ENCODE measurements around the gene CA12.

CA12 gene

GRCh38 chr15:63306492-63307073 is 75.1 kb downstream of the CA12 start:
- DNase-seq (ENCODE audit: low read depth) = no peak

- DNase-seq (ENCODE audit: low read depth) = no peak
Observed at GRCh38 chr15:63305260-63305659, 76.4 kb downstream of the CA12 start.

- DNase-seq (ENCODE audit: low read depth) = no peak
Observed at GRCh38 chr15:63301088-63301487, 80.6 kb downstream of the CA12 start.

GRCh38 chr15:63299943-63300575 is 81.6 kb downstream of the CA12 start:
- DNase-seq (ENCODE audit: low read depth) = no peak

- DNase-seq (ENCODE audit: low read depth) = no peak
Observed at GRCh38 chr15:63296195-63296594, 85.5 kb downstream of the CA12 start.

GRCh38 chr15:63295341-63295740 is 86.3 kb downstream of the CA12 start:
- no peak for DNase-seq (ENCODE audit: low read depth)

GRCh38 chr15:63294359-63294758 is 87.3 kb downstream of the CA12 start:
- no peak for DNase-seq (ENCODE audit: low read depth)

GRCh38 chr15:63292771-63293170 is 88.9 kb downstream of the CA12 start:
- DNase-seq (ENCODE audit: low read depth) = no peak

- DNase-seq (ENCODE audit: low read depth) = no peak
Observed at GRCh38 chr15:63292241-63292640, 89.4 kb downstream of the CA12 start.

GRCh38 chr15:63291507-63291906 is 90.1 kb downstream of the CA12 start:
- DNase-seq (ENCODE audit: low read depth) = peak; percentile 85

- DNase-seq (ENCODE audit: low read depth) = no peak
Observed at GRCh38 chr15:63288778-63289378, 92.8 kb downstream of the CA12 start.

- no peak for DNase-seq (ENCODE audit: low read depth)
Observed at GRCh38 chr15:63288342-63288741, 93.3 kb downstream of the CA12 start.

GRCh38 chr15:63287109-63287508 is 94.5 kb downstream of the CA12 start:
- DNase-seq (ENCODE audit: low read depth) = no peak

GRCh38 chr15:63284335-63284734 is 97.3 kb downstream of the CA12 start:
- no peak for DNase-seq (ENCODE audit: low read depth)

GRCh38 chr15:63283126-63283525 is 98.5 kb downstream of the CA12 start:
- DNase-seq (ENCODE audit: low read depth) = no peak

- DNase-seq (ENCODE audit: low read depth) = no peak
Observed at GRCh38 chr15:63277893-63278456, 103.7 kb downstream of the CA12 start.

GRCh38 chr15:63277038-63277892 is 104.4 kb downstream of the CA12 start, which contains the start of gene APH1B:
APH1B (plus strand) TSS chr15:63277605; CDS start chr15:63277624, 19 bp downstream.
- no peak for DNase-seq (ENCODE audit: low read depth)

- DNase-seq (ENCODE audit: low read depth) = no peak
Observed at GRCh38 chr15:63276342-63277037, 105.2 kb downstream of the CA12 start.

GRCh38 chr15:63274427-63274826 is 107.2 kb downstream of the CA12 start:
- no peak for DNase-seq (ENCODE audit: low read depth)
